NCI-H2081 treated with DMSO at 0.1 percent for 48 hours (cell line): ENCODE measurements around the gene REP15.
A peak's percentile ranks its signal among the peaks of the same experiment; 100 is the strongest.
"Not testable (repeated sequence)": the region's sequence is repeated elsewhere in the genome, so short reads cannot be mapped to it uniquely, and the experiment has no call there.

ENCODE experiments used
- DNase-seq: peaks from one replicate; lab custom pipeline; 2025; lab: John Stamatoyannopoulos, UW

Gene REP15

GRCh38 chr12:27696864-27697564 lies 767 bp downstream of the REP15 start:
- no peak for DNase-seq

GRCh38 chr12:27703720-27704452 lies 7.6 kb downstream of the REP15 start:
- DNase-seq, result peak; percentile 17

GRCh38 chr12:27705263-27705662 lies 9.0 kb downstream of the REP15 start:
- DNase-seq, result no peak

GRCh38 chr12:27707216-27707615 lies 11.0 kb downstream of the REP15 start:
- no peak for DNase-seq

- DNase-seq, result no peak
Observed at GRCh38 chr12:27709212-27709931, 13.1 kb downstream of the REP15 start.

- no peak for DNase-seq
Observed at GRCh38 chr12:27709932-27710591, 13.8 kb downstream of the REP15 start.

- peak; percentile 27 for DNase-seq
Observed at GRCh38 chr12:27710592-27711316, 14.5 kb downstream of the REP15 start, which contains the start of gene MRPS35. Gene MRPS35, plus strand, starts transcription at chr12:27710832. Its CDS starts 12 bp downstream, at chr12:27710844.

- no peak for DNase-seq
Observed at GRCh38 chr12:27711317-27711682, 15.1 kb downstream of the REP15 start.

GRCh38 chr12:27711967-27712366 lies 15.7 kb downstream of the REP15 start:
- DNase-seq, result no peak

- DNase-seq, result no peak
Observed at GRCh38 chr12:27723212-27723611, 27.0 kb downstream of the REP15 start.

- DNase-seq, result no peak
Observed at GRCh38 chr12:27730097-27730588, 33.9 kb downstream of the REP15 start.

GRCh38 chr12:27732281-27732680 lies 36.0 kb downstream of the REP15 start:
- no peak for DNase-seq

- DNase-seq, result no peak
Observed at GRCh38 chr12:27733052-27733656, 36.9 kb downstream of the REP15 start.

GRCh38 chr12:27733791-27734190 lies 37.5 kb downstream of the REP15 start:
- DNase-seq, result no peak

GRCh38 chr12:27734321-27734720 lies 38.1 kb downstream of the REP15 start:
- not testable (repeated sequence) for DNase-seq

- no peak for DNase-seq
Observed at GRCh38 chr12:27743601-27744000, 47.4 kb downstream of the REP15 start.

GRCh38 chr12:27745734-27746133 lies 49.5 kb downstream of the REP15 start:
- DNase-seq, result not testable (repeated sequence)
